Endometrium (tissue), 2 donors: Measurements from ENCODE around the gene PXDN.
"Not testable (repeated sequence)": the region's sequence is repeated elsewhere in the genome, so short reads cannot be mapped to it uniquely, and the experiment has no call there.

Source experiments
- FAIRE-seq: peaks from 2 replicates; lab custom pipeline; 2012; peaks lifted over from hg19 to GRCh38; lab: Jason Lieb, UNC
- donor health status: control.
- donor health status: control.

The PXDN gene

GRCh38 chr2:1773883-1774282, 29.6 kb upstream of the PXDN start:
- no peak for FAIRE-seq

GRCh38 chr2:1772471-1773267, 28.4 kb upstream of the PXDN start:
- no peak for FAIRE-seq

GRCh38 chr2:1771626-1772280, 27.4 kb upstream of the PXDN start:
- FAIRE-seq: no peak

GRCh38 chr2:1770566-1771380, 26.5 kb upstream of the PXDN start:
- no peak for FAIRE-seq

GRCh38 chr2:1769703-1770422, 25.5 kb upstream of the PXDN start:
- no peak for FAIRE-seq

- FAIRE-seq: no peak
These were observed 23.8 kb upstream of the PXDN start for GRCh38 chr2:1767939-1768691.

GRCh38 chr2:1766851-1767811, 22.8 kb upstream of the PXDN start:
- FAIRE-seq: no peak

- no peak for FAIRE-seq
These were observed 22.1 kb upstream of the PXDN start for GRCh38 chr2:1766425-1766824.

GRCh38 chr2:1765201-1765600, 20.9 kb upstream of the PXDN start:
- not testable (repeated sequence) for FAIRE-seq

- FAIRE-seq: no peak
These were observed 15.3 kb upstream of the PXDN start for GRCh38 chr2:1759611-1759930.

GRCh38 chr2:1758774-1759610, 14.7 kb upstream of the PXDN start:
- no peak for FAIRE-seq

GRCh38 chr2:1758171-1758570, 13.9 kb upstream of the PXDN start:
- no peak for FAIRE-seq

- no peak for FAIRE-seq
These were observed 13.3 kb upstream of the PXDN start for GRCh38 chr2:1757567-1757966.

GRCh38 chr2:1757146-1757545, 12.8 kb upstream of the PXDN start:
- not testable (repeated sequence) for FAIRE-seq

- no peak for FAIRE-seq
These were observed 12.1 kb upstream of the PXDN start for GRCh38 chr2:1756456-1756855.

GRCh38 chr2:1755436-1756191, 11.3 kb upstream of the PXDN start:
- no peak for FAIRE-seq

GRCh38 chr2:1754461-1755170, 10.3 kb upstream of the PXDN start:
- no peak for FAIRE-seq

GRCh38 chr2:1754046-1754445, 9.7 kb upstream of the PXDN start:
- FAIRE-seq: no peak
